MM.1S (cell line): Measurements from ENCODE around the gene FIBP.

Source experiments
- DNase-seq: peaks from one replicate; pipeline ENCODE4 v3.0.0-alpha.2; 2015
- H2AFZ ChIP-seq: fragments of 300-600 bp; sonication (generic); 2 replicates; pipeline ENCODE4 v1.6.0; 2016; ENCODE audit warnings: antibody characterized with exemption, low read length
- H3F3A ChIP-seq: fragments of 300-600 bp; sonication (generic); 2 replicates; pipeline ENCODE4 v1.6.1; 2016; ENCODE audit warnings: mild to moderate bottlenecking, antibody characterized with exemption, low read length, moderate library complexity, mixed read lengths; ENCODE audit not compliant: insufficient read depth
- H3K27ac ChIP-seq: fragments of 300-600 bp; sonication (generic); 2 replicates; pipeline ENCODE4 v1.5.1; 2016; ENCODE audit warnings: mild to moderate bottlenecking, low read length
- H3K27me3 ChIP-seq: fragments of 300-600 bp; sonication (generic); replicated peaks from 2 replicates; pipeline ENCODE4 v1.6.0; 2016; ENCODE audit warnings: low read length; ENCODE audit not compliant: insufficient read depth
- H3K36me3 ChIP-seq: fragments of 300-600 bp; sonication (generic); replicated peaks from 2 replicates; pipeline ENCODE4 v1.6.1; 2016; ENCODE audit warnings: mild to moderate bottlenecking, low read length, mixed read lengths; ENCODE audit not compliant: insufficient read depth
- H3K4me1 ChIP-seq: fragments of 300-600 bp; sonication (generic); 2 replicates; pipeline ENCODE4 v1.6.1; 2016; ENCODE audit warnings: low read length, mixed read lengths
- H3K4me2 ChIP-seq: fragments of 300-600 bp; sonication (generic); 2 replicates; pipeline ENCODE4 v1.6.0; 2016; ENCODE audit warnings: low read depth, low read length
- H3K4me3 ChIP-seq: fragments of 300-600 bp; sonication (generic); 2 replicates; pipeline ENCODE4 v1.5.1; 2016; ENCODE audit warnings: low read length, mixed read lengths
- H3K79me2 ChIP-seq: fragments of 300-600 bp; sonication (generic); 2 replicates; pipeline ENCODE4 v1.6.1; 2016; ENCODE audit warnings: mixed run types, low read length, mixed read lengths
- H3K9ac ChIP-seq: fragments of 300-600 bp; sonication (generic); 2 replicates; pipeline ENCODE4 v1.6.1; 2016; ENCODE audit warnings: low read length, mixed read lengths
- H3K9me2 ChIP-seq: fragments of 300-600 bp; sonication (generic); replicated peaks from 2 replicates; pipeline ENCODE4 v1.6.1; 2016; ENCODE audit warnings: mild to moderate bottlenecking, low read length, mixed read lengths; ENCODE audit not compliant: insufficient read depth
- H3K9me3 ChIP-seq: fragments of 300-600 bp; sonication (generic); replicated peaks from 2 replicates; pipeline ENCODE4 v1.6.1; 2016; ENCODE audit warnings: mild to moderate bottlenecking, low read length, mixed read lengths; ENCODE audit not compliant: insufficient read depth
- H4K20me1 ChIP-seq: fragments of 300-600 bp; sonication (generic); 2 replicates; pipeline ENCODE4 v1.6.1; 2016; ENCODE audit warnings: mild to moderate bottlenecking, low read length, moderate library complexity, mixed read lengths; ENCODE audit not compliant: insufficient read depth
- EZH2 ChIP-seq: fragments of 300-600 bp; sonication (generic); optimal IDR thresholded peaks from 2 replicates; pipeline ENCODE3; 2017; ENCODE audit warnings: low read depth, mild to moderate bottlenecking, antibody characterized with exemption, low read length, mixed read lengths
- EZH2phosphoT487 ChIP-seq: fragments of 300-600 bp; sonication (generic); IDR thresholded peaks from 2 replicates; pipeline ENCODE4 v1.6.1; 2018; ENCODE audit warnings: antibody characterized with exemption, low read length
- TF ChIP-seq, protein P1 (sequence below): fragments of 300-600 bp; sonication (generic); IDR thresholded peaks from 2 replicates; pipeline ENCODE4 v1.5.1; 2016; ENCODE audit warnings: antibody characterized with exemption, low read length, mixed read lengths

Gene FIBP

DNA sequence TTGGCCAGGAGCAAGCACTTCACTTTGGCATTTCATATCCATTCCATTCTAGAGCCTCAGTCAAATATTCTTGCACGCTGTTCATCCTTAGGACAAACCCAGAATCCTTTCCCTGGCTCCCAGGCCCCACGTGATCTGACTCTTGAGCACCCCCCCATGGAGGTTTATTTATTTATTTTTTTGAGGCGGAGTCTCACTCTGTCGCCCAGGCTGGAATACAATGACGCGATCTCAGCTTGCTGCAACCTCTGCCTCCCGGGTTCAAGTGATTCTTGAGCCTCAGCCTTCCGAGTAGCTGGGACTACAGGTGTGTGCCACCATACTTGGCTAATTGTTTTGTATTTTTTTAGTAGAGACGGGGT lies 44.3 kb upstream of the FIBP start:
- TF ChIP-seq, protein P1, sequence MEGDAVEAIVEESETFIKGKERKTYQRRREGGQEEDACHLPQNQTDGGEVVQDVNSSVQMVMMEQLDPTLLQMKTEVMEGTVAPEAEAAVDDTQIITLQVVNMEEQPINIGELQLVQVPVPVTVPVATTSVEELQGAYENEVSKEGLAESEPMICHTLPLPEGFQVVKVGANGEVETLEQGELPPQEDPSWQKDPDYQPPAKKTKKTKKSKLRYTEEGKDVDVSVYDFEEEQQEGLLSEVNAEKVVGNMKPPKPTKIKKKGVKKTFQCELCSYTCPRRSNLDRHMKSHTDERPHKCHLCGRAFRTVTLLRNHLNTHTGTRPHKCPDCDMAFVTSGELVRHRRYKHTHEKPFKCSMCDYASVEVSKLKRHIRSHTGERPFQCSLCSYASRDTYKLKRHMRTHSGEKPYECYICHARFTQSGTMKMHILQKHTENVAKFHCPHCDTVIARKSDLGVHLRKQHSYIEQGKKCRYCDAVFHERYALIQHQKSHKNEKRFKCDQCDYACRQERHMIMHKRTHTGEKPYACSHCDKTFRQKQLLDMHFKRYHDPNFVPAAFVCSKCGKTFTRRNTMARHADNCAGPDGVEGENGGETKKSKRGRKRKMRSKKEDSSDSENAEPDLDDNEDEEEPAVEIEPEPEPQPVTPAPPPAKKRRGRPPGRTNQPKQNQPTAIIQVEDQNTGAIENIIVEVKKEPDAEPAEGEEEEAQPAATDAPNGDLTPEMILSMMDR, result no peak
- no peak for TF ChIP-seq EZH2phosphoT487
- TF ChIP-seq EZH2, result no peak
- Histone ChIP-seq H2AFZ (no peak overlapping the region), H3K4me2 (no peak overlapping the region), H3K79me2 (no peaks in the 10 kb centered on the region), H3K4me3 (no peak overlapping the region), H3K9ac (no peak overlapping the region), H3K27me3 (no peaks in the 10 kb centered on the region), H3K36me3 (no peaks in the 10 kb centered on the region), H3K9me2 (no peaks in the 10 kb centered on the region), H3K4me1 (peaks cover 15% of the 10 kb centered on the region), H4K20me1 (no peaks in the 10 kb centered on the region), H3K27ac (no peak overlapping the region), H3F3A (peaks cover 17% of the 10 kb centered on the region), H3K9me3 (no peaks in the 10 kb centered on the region)
- DNase-seq, result no peak

DNA sequence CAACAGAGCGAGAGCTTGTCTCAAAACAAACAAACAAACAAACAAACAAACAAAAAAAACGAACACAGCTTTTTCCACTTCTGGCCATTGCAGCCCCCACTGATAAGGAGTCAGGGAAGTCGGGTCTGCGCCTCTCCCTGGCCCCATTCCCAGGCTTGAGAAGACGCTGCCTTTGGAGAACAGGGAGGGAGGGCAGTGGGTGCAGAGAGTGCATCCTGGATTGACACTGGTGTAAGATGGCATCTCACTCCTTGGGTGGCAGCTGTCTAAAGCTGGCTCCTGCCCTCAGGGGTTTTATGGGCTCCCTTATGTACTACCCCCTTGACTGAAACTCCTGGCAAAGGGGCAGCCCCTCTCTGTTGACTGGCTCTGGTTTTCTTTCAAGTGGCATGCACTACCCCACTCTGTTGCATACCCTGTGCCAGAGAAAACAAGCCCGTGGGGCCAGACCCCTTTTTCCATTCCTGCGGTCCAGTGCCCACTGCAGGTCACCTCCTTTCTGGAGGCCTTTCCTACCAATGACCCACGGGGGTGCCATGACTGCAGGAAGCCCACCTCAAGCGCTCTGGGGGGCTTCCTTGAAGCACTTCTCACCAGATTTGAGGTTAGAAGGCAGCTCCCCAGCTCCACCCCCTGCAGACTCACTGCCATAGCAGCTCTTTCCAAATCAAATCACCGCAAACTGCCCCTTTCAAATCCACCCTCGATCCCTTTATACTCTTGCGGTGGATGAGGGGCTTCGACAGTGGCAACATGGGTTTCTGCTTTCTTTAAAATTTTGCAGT lies 43.7 kb upstream of the FIBP start:
- Histone ChIP-seq H3K9me2 (no peaks in the 10 kb centered on the region), H3K4me3 (no peak overlapping the region)
- DNase-seq, result no peak

DNA sequence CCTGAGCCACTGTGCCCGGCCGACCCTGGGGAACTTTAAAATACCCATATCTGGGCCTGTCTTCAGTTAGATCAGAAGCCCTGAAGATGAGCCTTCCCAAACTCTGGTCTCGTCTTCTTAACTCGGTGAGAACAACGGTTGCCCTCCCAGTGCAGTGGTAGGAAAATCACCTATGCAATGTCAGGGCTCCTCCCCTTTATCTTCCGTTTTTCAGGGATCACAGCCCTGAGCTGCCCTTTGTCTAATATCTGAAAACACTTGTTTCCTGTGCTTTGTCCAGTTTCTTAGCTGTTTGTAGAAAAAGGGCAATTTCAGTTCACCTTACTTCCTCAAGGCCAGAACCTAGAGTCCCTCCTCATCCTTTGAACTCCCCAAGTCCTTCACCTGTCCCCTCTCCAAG lies 40.4 kb upstream of the FIBP start:
- no peaks in the 10 kb centered on the region for H3K36me3 ChIP-seq
- peak overlapping the region; percentile 40 for H2AFZ ChIP-seq
- H4K20me1 ChIP-seq, result no peaks in the 10 kb centered on the region
- H3F3A ChIP-seq, result peaks cover 18% of the 10 kb centered on the region
- H3K4me1 ChIP-seq, result peaks cover 21% of the 10 kb centered on the region
- TF ChIP-seq, protein P1, result no peak
- no peak for TF ChIP-seq EZH2phosphoT487
- TF ChIP-seq EZH2, result no peak
- H3K27me3 ChIP-seq, result no peaks in the 10 kb centered on the region
- no peaks in the 10 kb centered on the region for H3K9me2 ChIP-seq
- H3K4me3 ChIP-seq, result peak overlapping the region; percentile 37
- peak overlapping the region; percentile 71 for H3K4me2 ChIP-seq
- no peaks in the 10 kb centered on the region for H3K9me3 ChIP-seq
- DNase-seq, result peak; percentile 50
- H3K79me2 ChIP-seq, result no peaks in the 10 kb centered on the region
- H3K27ac ChIP-seq, result peak overlapping the region; percentile 72
- peak overlapping the region; percentile 41; the same call in 1 of the 2 replicates for H3K9ac ChIP-seq

More for the DNA sequence above, 43.7 kb upstream of the FIBP start:
- no peaks in the 10 kb centered on the region for H3K79me2 ChIP-seq
- no peaks in the 10 kb centered on the region for H3K36me3 ChIP-seq
- no peak for TF ChIP-seq EZH2
- TF ChIP-seq, protein P1, result 0 out of 2 replicates have a peak, but pooled peaks have one; percentile 4
- H3K4me2 ChIP-seq, result no peak overlapping the region
- H2AFZ ChIP-seq, result no peak overlapping the region
- no peak overlapping the region for H3K27ac ChIP-seq
- H4K20me1 ChIP-seq, result no peaks in the 10 kb centered on the region
- H3K4me1 ChIP-seq, result peaks cover 21% of the 10 kb centered on the region
- no peak overlapping the region for H3K9ac ChIP-seq
- no peaks in the 10 kb centered on the region for H3K9me3 ChIP-seq
- H3K27me3 ChIP-seq, result no peaks in the 10 kb centered on the region
- peaks cover 18% of the 10 kb centered on the region for H3F3A ChIP-seq
